ENCODE results near the gene CDH12. TPM values are rescaled to one million over a fixed set of nuclear protein-coding genes. Genes with fewer than 3 reads are reported as not detected.

The CDH12 gene
- total RNA-seq, 1 experiment from 2014 or later: not detected

- DNase-seq: no peak
- no peak overlapping the region for H2AFZ ChIP-seq (ENCODE audit: low read length)
- H3K27ac ChIP-seq (ENCODE audit: low read length): no peak overlapping the region
- no peaks in the 10 kb centered on the region for H4K20me1 ChIP-seq (ENCODE audit: insufficient read depth, low read depth, low read length)
- no peaks in the 10 kb centered on the region for H3K79me2 ChIP-seq (ENCODE audit: low read length)
- H3K9me3 ChIP-seq (ENCODE audit: low read length): no peaks in the 10 kb centered on the region
- no peaks in the 10 kb centered on the region for H3K27me3 ChIP-seq (ENCODE audit: low read length)
- H3K4me3 ChIP-seq (ENCODE audit: low read length): no peak overlapping the region
- no peak overlapping the region for H3K4me2 ChIP-seq (ENCODE audit: low read depth, low read length, poor library complexity, severe bottlenecking)
- no peak overlapping the region for H3K9ac ChIP-seq (ENCODE audit: low read length)
- H3K36me3 ChIP-seq (ENCODE audit: insufficient read depth, low read length): no peaks in the 10 kb centered on the region
- no peaks in the 10 kb centered on the region for H3K9me2 ChIP-seq (replicated peaks; ENCODE audit: insufficient read depth, low read length)
- no peaks in the 10 kb centered on the region for H3K4me1 ChIP-seq (ENCODE audit: low read length)
Measured at GRCh38 chr5:21783074-21783679, 1070.0 kb downstream of the CDH12 start.

- Histone ChIP-seq H3K9me2 (replicated peaks; ENCODE audit: insufficient read depth, low read length) (no peaks in the 10 kb centered on the region), H3K9me3 (ENCODE audit: low read length) (no peaks in the 10 kb centered on the region), H3K4me3 (ENCODE audit: low read length) (no peak overlapping the region), H3K79me2 (ENCODE audit: low read length) (no peaks in the 10 kb centered on the region), H3K4me2 (ENCODE audit: low read depth, low read length, poor library complexity, severe bottlenecking) (no peak overlapping the region), H3K9ac (ENCODE audit: low read length) (no peak overlapping the region), H3K4me1 (ENCODE audit: low read length) (no peaks in the 10 kb centered on the region), H2AFZ (ENCODE audit: low read length) (no peak overlapping the region), H4K20me1 (ENCODE audit: insufficient read depth, low read depth, low read length) (no peaks in the 10 kb centered on the region), H3K27ac (ENCODE audit: low read length) (no peak overlapping the region), H3K27me3 (ENCODE audit: low read length) (no peaks in the 10 kb centered on the region), H3K36me3 (ENCODE audit: insufficient read depth, low read length) (no peaks in the 10 kb centered on the region)
- DNase-seq: no peak
Measured at GRCh38 chr5:21776466-21776865, 1076.7 kb downstream of the CDH12 start.

- Histone ChIP-seq H3K79me2 (ENCODE audit: low read length) (no peaks in the 10 kb centered on the region), H3K36me3 (ENCODE audit: insufficient read depth, low read length) (no peaks in the 10 kb centered on the region), H3K4me1 (ENCODE audit: low read length) (no peaks in the 10 kb centered on the region), H2AFZ (ENCODE audit: low read length) (no peak overlapping the region), H3K4me3 (ENCODE audit: low read length) (no peak overlapping the region), H3K9ac (ENCODE audit: low read length) (no peak overlapping the region), H4K20me1 (ENCODE audit: insufficient read depth, low read depth, low read length) (no peaks in the 10 kb centered on the region), H3K4me2 (ENCODE audit: low read depth, low read length, poor library complexity, severe bottlenecking) (no peak overlapping the region), H3K9me3 (ENCODE audit: low read length) (no peaks in the 10 kb centered on the region), H3K27ac (ENCODE audit: low read length) (no peak overlapping the region), H3K9me2 (replicated peaks; ENCODE audit: insufficient read depth, low read length) (no peaks in the 10 kb centered on the region; the same call in 1 of the 2 replicates), H3K27me3 (ENCODE audit: low read length) (no peaks in the 10 kb centered on the region)
- no peak for DNase-seq
Measured at GRCh38 chr5:21774801-21775200, 1078.3 kb downstream of the CDH12 start.

GRCh38 chr5:21774281-21774680, 1078.9 kb downstream of the CDH12 start:
- Histone ChIP-seq H3K27ac (ENCODE audit: low read length) (no peak overlapping the region), H4K20me1 (ENCODE audit: insufficient read depth, low read depth, low read length) (no peaks in the 10 kb centered on the region), H3K36me3 (ENCODE audit: insufficient read depth, low read length) (no peaks in the 10 kb centered on the region), H3K4me1 (ENCODE audit: low read length) (no peaks in the 10 kb centered on the region), H3K9ac (ENCODE audit: low read length) (no peak overlapping the region), H3K9me2 (replicated peaks; ENCODE audit: insufficient read depth, low read length) (no peaks in the 10 kb centered on the region; the same call in 1 of the 2 replicates), H3K27me3 (ENCODE audit: low read length) (no peaks in the 10 kb centered on the region), H3K4me3 (ENCODE audit: low read length) (no peak overlapping the region), H3K79me2 (ENCODE audit: low read length) (no peaks in the 10 kb centered on the region), H3K9me3 (ENCODE audit: low read length) (no peaks in the 10 kb centered on the region), H2AFZ (ENCODE audit: low read length) (no peak overlapping the region), H3K4me2 (ENCODE audit: low read depth, low read length, poor library complexity, severe bottlenecking) (no peak overlapping the region)
- DNase-seq: no peak

- Histone ChIP-seq H3K27ac (ENCODE audit: low read length) (no peak overlapping the region), H3K9ac (ENCODE audit: low read length) (no peak overlapping the region), H4K20me1 (ENCODE audit: insufficient read depth, low read depth, low read length) (no peaks in the 10 kb centered on the region), H2AFZ (ENCODE audit: low read length) (no peak overlapping the region), H3K9me2 (replicated peaks; ENCODE audit: insufficient read depth, low read length) (no peaks in the 10 kb centered on the region; the same call in 1 of the 2 replicates), H3K36me3 (ENCODE audit: insufficient read depth, low read length) (no peaks in the 10 kb centered on the region), H3K4me1 (ENCODE audit: low read length) (no peaks in the 10 kb centered on the region), H3K27me3 (ENCODE audit: low read length) (no peaks in the 10 kb centered on the region), H3K9me3 (ENCODE audit: low read length) (no peaks in the 10 kb centered on the region), H3K4me2 (ENCODE audit: low read depth, low read length, poor library complexity, severe bottlenecking) (no peak overlapping the region), H3K4me3 (ENCODE audit: low read length) (no peak overlapping the region), H3K79me2 (ENCODE audit: low read length) (no peaks in the 10 kb centered on the region)
- DNase-seq: no peak
Measured at GRCh38 chr5:21773456-21773855, 1079.7 kb downstream of the CDH12 start.

- H3K4me2 ChIP-seq (ENCODE audit: low read depth, low read length, poor library complexity, severe bottlenecking): no peak overlapping the region
- no peaks in the 10 kb centered on the region for H3K4me1 ChIP-seq (ENCODE audit: low read length)
- no peak overlapping the region for H3K4me3 ChIP-seq (ENCODE audit: low read length)
Measured at GRCh38 chr5:21765406-21765805, 1087.7 kb downstream of the CDH12 start.

GRCh38 chr5:21739096-21739495, 1114.0 kb downstream of the CDH12 start:
- Histone ChIP-seq H4K20me1 (ENCODE audit: insufficient read depth, low read depth, low read length) (no peaks in the 10 kb centered on the region), H3K27ac (ENCODE audit: low read length) (no peak overlapping the region), H2AFZ (ENCODE audit: low read length) (no peak overlapping the region), H3K4me3 (ENCODE audit: low read length) (no peak overlapping the region), H3K9ac (ENCODE audit: low read length) (no peak overlapping the region), H3K4me2 (ENCODE audit: low read depth, low read length, poor library complexity, severe bottlenecking) (no peak overlapping the region), H3K79me2 (ENCODE audit: low read length) (no peaks in the 10 kb centered on the region), H3K4me1 (ENCODE audit: low read length) (no peaks in the 10 kb centered on the region), H3K9me2 (replicated peaks; ENCODE audit: insufficient read depth, low read length) (no peaks in the 10 kb centered on the region), H3K27me3 (ENCODE audit: low read length) (no peaks in the 10 kb centered on the region), H3K9me3 (ENCODE audit: low read length) (no peaks in the 10 kb centered on the region), H3K36me3 (ENCODE audit: insufficient read depth, low read length) (no peaks in the 10 kb centered on the region)
- DNase-seq: no peak

More at GRCh38 chr5:21765406-21765805, 1087.7 kb downstream of the CDH12 start:
- Histone ChIP-seq H3K36me3 (ENCODE audit: insufficient read depth, low read length) (no peaks in the 10 kb centered on the region), H3K9me3 (ENCODE audit: low read length) (no peaks in the 10 kb centered on the region; the same call in 1 of the 2 replicates), H3K79me2 (ENCODE audit: low read length) (no peaks in the 10 kb centered on the region), H4K20me1 (ENCODE audit: insufficient read depth, low read depth, low read length) (no peaks in the 10 kb centered on the region), H2AFZ (ENCODE audit: low read length) (no peak overlapping the region), H3K9ac (ENCODE audit: low read length) (no peak overlapping the region), H3K27ac (ENCODE audit: low read length) (no peak overlapping the region), H3K27me3 (ENCODE audit: low read length) (no peaks in the 10 kb centered on the region), H3K9me2 (replicated peaks; ENCODE audit: insufficient read depth, low read length) (no peaks in the 10 kb centered on the region; the same call in 1 of the 2 replicates)
- DNase-seq: no peak

- H3K9me2 ChIP-seq (replicated peaks; ENCODE audit: insufficient read depth, low read length): no peaks in the 10 kb centered on the region
- no peaks in the 10 kb centered on the region for H3K27me3 ChIP-seq (ENCODE audit: low read length)
- no peak overlapping the region for H3K9ac ChIP-seq (ENCODE audit: low read length)
- no peak for DNase-seq
- H4K20me1 ChIP-seq (ENCODE audit: insufficient read depth, low read depth, low read length): no peaks in the 10 kb centered on the region
- H3K27ac ChIP-seq (ENCODE audit: low read length): no peak overlapping the region
- H3K4me3 ChIP-seq (ENCODE audit: low read length): no peak overlapping the region
- no peaks in the 10 kb centered on the region for H3K4me1 ChIP-seq (ENCODE audit: low read length)
- no peaks in the 10 kb centered on the region for H3K36me3 ChIP-seq (ENCODE audit: insufficient read depth, low read length)
- H3K9me3 ChIP-seq (ENCODE audit: low read length): no peaks in the 10 kb centered on the region
- no peak overlapping the region for H2AFZ ChIP-seq (ENCODE audit: low read length)
- no peaks in the 10 kb centered on the region for H3K79me2 ChIP-seq (ENCODE audit: low read length)
- no peak overlapping the region for H3K4me2 ChIP-seq (ENCODE audit: low read depth, low read length, poor library complexity, severe bottlenecking)
Measured at GRCh38 chr5:21723500-21723899, 1129.6 kb downstream of the CDH12 start.
